Neuronal stem cell (in vitro differentiated cells): ENCODE data around the gene NMNAT3.
"Not testable (repeated sequence)": the region's sequence is repeated elsewhere in the genome, so short reads cannot be mapped to it uniquely, and the experiment has no call there.

Experiments used
- DNase-seq: peaks from one replicate; pipeline ENCODE4 v3.0.0-alpha.2; 2013; ENCODE audit warnings: low spot score
- H2AFZ ChIP-seq: one replicate; pipeline ENCODE4 v1.6.1; 2013; ENCODE audit warnings: mild to moderate bottlenecking, low read length, inconsistent platforms
- H2AK5ac ChIP-seq: 2 replicates; pipeline ENCODE4 v1.6.1; 2013; ENCODE audit warnings: low read depth, mild to moderate bottlenecking, inconsistent platforms, low read length, moderate library complexity, mixed read lengths
- H2BK120ac ChIP-seq: 2 replicates; pipeline ENCODE4 v1.6.1; 2013; ENCODE audit warnings: low read depth, mild to moderate bottlenecking, inconsistent platforms, low read length, moderate library complexity, mixed read lengths
- H2BK12ac ChIP-seq: one replicate; pipeline ENCODE4 v1.6.1; 2013; ENCODE audit warnings: low read length, inconsistent platforms
- H2BK15ac ChIP-seq: 2 replicates; pipeline ENCODE4 v1.6.1; 2013; ENCODE audit warnings: mild to moderate bottlenecking, low read length, inconsistent platforms, mixed read lengths
- H2BK5ac ChIP-seq: one replicate; pipeline ENCODE4 v1.6.1; 2013; ENCODE audit warnings: inconsistent platforms, mild to moderate bottlenecking, low read length, moderate library complexity
- H3K14ac ChIP-seq: one replicate; pipeline ENCODE4 v1.6.1; 2013; ENCODE audit warnings: low read length, inconsistent platforms
- H3K18ac ChIP-seq: 2 replicates; pipeline ENCODE4 v1.6.1; 2013; ENCODE audit warnings: low read length, inconsistent platforms
- H3K23ac ChIP-seq: 2 replicates; pipeline ENCODE4 v1.6.1; 2013; ENCODE audit warnings: low read depth, mild to moderate bottlenecking, mixed read lengths, low read length, inconsistent platforms; ENCODE audit not compliant: poor library complexity
- H3K27ac ChIP-seq: replicated peaks from 3 replicates; pipeline ENCODE4 v1.5.1; 2013; ENCODE audit warnings: low read length, inconsistent platforms
- H3K27me3 ChIP-seq, 3 experiments: 2 replicates each; pipeline ENCODE4 v1.6.1; 2013; ENCODE audit warnings: low read length in 3 of 3, mild to moderate bottlenecking in 2 of 3, inconsistent platforms in 1 of 3, low read depth in 1 of 3, mixed read lengths in 1 of 3, moderate library complexity in 1 of 3; ENCODE audit not compliant: control insufficient read depth in 3 of 3, insufficient read depth in 3 of 3
- H3K36me3 ChIP-seq, 2 donors: replicated peaks in 1 of 2; 2 replicates each; pipeline ENCODE4 v1.6.1; 2013; ENCODE audit warnings: low read length in 2 of 2; ENCODE audit not compliant: control insufficient read depth in 2 of 2, insufficient read depth in 2 of 2
- H3K4ac ChIP-seq: 2 replicates; pipeline ENCODE4 v1.6.1; 2013; ENCODE audit warnings: inconsistent platforms, mild to moderate bottlenecking, low read length, moderate library complexity
- H3K4me1 ChIP-seq, 2 donors: 1 replicate in 1 of 2; 2 replicates in 1 of 2; pipeline ENCODE4 v1.6.1; 2013; ENCODE audit warnings: low read length in 2 of 2, low read depth in 1 of 2; ENCODE audit not compliant: control insufficient read depth in 2 of 2, insufficient read depth in 1 of 2
- H3K4me2 ChIP-seq: one replicate; pipeline ENCODE4 v1.6.1; 2013; ENCODE audit warnings: mild to moderate bottlenecking, low read length, inconsistent platforms; ENCODE audit not compliant: insufficient read depth, poor library complexity, severe bottlenecking
- H3K4me3 ChIP-seq, 2 donors: 2 replicates each; pipeline ENCODE4 v1.5.1; 2013; ENCODE audit warnings: low read length in 2 of 2, mild to moderate bottlenecking in 2 of 2, inconsistent platforms in 1 of 2, moderate library complexity in 1 of 2
- H3K79me1 ChIP-seq: one replicate; pipeline ENCODE4 v1.6.1; 2013; ENCODE audit warnings: low read depth, mild to moderate bottlenecking, inconsistent platforms, low read length, moderate library complexity
- H3K9ac ChIP-seq: one replicate; pipeline ENCODE4 v1.6.1; 2013; ENCODE audit warnings: mild to moderate bottlenecking, low read depth, low read length, inconsistent platforms; ENCODE audit not compliant: poor library complexity
- H3K9me3 ChIP-seq, 2 donors: replicated peaks in 1 of 2; 2 replicates each; pipeline versions ENCODE3 to v1.6.1; 2013; ENCODE audit warnings: low read length in 2 of 2, mild to moderate bottlenecking in 2 of 2, inconsistent platforms in 1 of 2, low read depth in 1 of 2, mixed read lengths in 1 of 2, moderate library complexity in 1 of 2; ENCODE audit not compliant: control insufficient read depth in 2 of 2, insufficient read depth in 1 of 2
- H4K8ac ChIP-seq: one replicate; pipeline ENCODE4 v1.6.1; 2013; ENCODE audit warnings: low read depth, mild to moderate bottlenecking, inconsistent platforms, low read length, moderate library complexity
- H4K91ac ChIP-seq: one replicate; pipeline ENCODE4 v1.6.1; 2013; ENCODE audit warnings: low read length, low read depth, mild to moderate bottlenecking, inconsistent platforms; ENCODE audit not compliant: poor library complexity
- WGBS, 2 donors: extraction: QIAGEN DNeasy Blood & Tissue Kit; methylation state at CpG; one replicate each; pipeline ENCODE4 v1.1.7; 2013; ENCODE audit warnings: missing lambda C conversion rate in 2 of 2, mixed read lengths in 1 of 2; ENCODE audit not compliant: insufficient read length in 2 of 2, insufficient replicate concordance in 1 of 2; ENCODE audit errors: extremely low coverage in 2 of 2; 5-methylcytosine and 5-hydroxymethylcytosine counted together

Gene NMNAT3

DNA sequence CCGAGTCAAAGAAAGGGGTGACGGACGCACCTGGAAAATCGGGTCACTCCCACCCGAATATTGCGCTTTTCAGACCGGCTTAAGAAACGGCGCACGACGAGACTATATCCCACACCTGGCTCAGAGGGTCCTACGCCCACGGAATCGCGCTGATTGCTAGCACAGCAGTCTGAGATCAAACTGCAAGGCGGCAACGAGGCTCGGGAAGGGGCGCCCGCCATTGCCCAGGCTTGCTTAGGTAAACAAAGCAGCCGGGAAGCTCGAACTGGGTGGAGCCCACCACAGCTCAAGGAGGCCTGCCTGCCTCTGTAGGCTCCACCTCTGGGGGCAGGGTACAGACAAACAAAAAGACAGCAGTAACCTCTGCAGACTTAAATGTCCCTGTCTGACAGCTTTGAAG is 86.6 kb downstream of the NMNAT3 start:
- H2AFZ ChIP-seq, H3K27ac ChIP-seq, H3K18ac ChIP-seq, H4K8ac ChIP-seq, H3K4me1 ChIP-seq, H3K14ac ChIP-seq, H2BK12ac ChIP-seq, H2BK15ac ChIP-seq, H3K9ac ChIP-seq, H3K4me2 ChIP-seq, H2BK5ac ChIP-seq, H4K91ac ChIP-seq, DNase-seq, H3K79me1 ChIP-seq, H3K4ac ChIP-seq, H3K4me3 ChIP-seq, H3K9me3 ChIP-seq, H3K36me3 ChIP-seq, H3K27me3 ChIP-seq, H2BK120ac ChIP-seq, H2AK5ac ChIP-seq, H3K23ac ChIP-seq: not testable (repeated sequence)
- WGBS, 2 donors, result no CpG with 5 or more reads among the region's 22 CpGs

DNA sequence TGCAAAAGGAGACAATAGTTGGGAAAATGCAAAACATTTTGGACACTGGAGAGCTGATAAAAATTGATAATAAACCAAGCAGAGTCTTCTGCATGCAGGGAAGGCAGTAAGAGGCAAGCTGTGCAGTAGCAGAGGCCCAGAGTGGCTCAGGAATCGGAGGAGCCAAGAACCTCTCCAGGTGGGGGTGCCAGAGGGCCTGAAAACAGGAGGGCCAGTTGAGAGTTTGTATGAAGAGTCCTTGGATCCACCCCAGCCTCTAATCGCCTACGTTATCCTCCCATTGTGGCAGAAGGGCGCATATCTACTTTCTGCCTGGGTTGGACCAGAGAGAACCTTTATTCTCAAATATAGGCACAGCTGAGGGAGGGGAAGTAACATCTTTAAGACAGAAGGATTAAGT is 89.3 kb downstream of the NMNAT3 start:
- Histone ChIP-seq H3K36me3 (no peaks in the 10 kb centered on the region), H2AFZ (no peak overlapping the region), H3K27ac (no peak overlapping the region), H2AK5ac (no peak overlapping the region), H3K4me1 (peaks cover 0 to 5% of the 10 kb centered on the region in 2 donors), H2BK5ac (no peak overlapping the region), H3K14ac (no peak overlapping the region), H3K23ac (no peak overlapping the region), H3K4me2 (no peak overlapping the region), H3K4ac (no peak overlapping the region), H3K27me3 (peaks cover 0 to 1% (median 0%) of the 10 kb centered on the region in 3 experiments), H4K8ac (no peak overlapping the region), H2BK120ac (no peak overlapping the region), H3K18ac (no peak overlapping the region), H3K9ac (no peak overlapping the region), H3K79me1 (no peaks in the 10 kb centered on the region), H3K4me3 (no peak overlapping the region), H3K9me3 (no peaks in the 10 kb centered on the region), H2BK12ac (no peak overlapping the region), H4K91ac (no peak overlapping the region), H2BK15ac (no peak overlapping the region)
- DNase-seq, result peak; percentile 11
- WGBS, 2 donors, result no CpG with 5 or more reads among the region's 4 CpGs

DNA sequence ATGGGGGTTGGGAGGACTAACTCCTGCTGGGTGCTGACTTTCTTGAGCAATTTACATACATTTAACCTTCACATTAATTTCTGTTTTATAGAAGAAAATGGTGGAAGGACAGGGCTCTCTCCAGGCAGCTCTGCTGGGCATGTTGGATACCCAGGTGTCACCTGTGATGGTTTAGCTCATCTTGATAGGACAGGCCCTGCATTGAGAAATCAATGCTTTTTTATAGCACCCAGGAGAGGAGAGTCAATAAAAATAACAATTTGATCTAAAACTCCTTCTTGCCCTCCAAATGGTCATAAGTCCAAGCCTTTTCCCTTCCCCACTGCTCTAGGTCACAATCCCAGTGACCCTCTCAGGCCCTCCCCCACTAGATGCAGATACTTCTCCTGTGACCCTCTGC is 90.0 kb downstream of the NMNAT3 start:
- H3K4me1 ChIP-seq, result peaks cover 0 to 5% of the 10 kb centered on the region in 2 donors
- H2BK5ac ChIP-seq, result no peak overlapping the region
- no peak overlapping the region for H2BK15ac ChIP-seq
- no peak overlapping the region for H2AFZ ChIP-seq
- no peak overlapping the region for H2AK5ac ChIP-seq
- no peak overlapping the region for H2BK120ac ChIP-seq
- no peak overlapping the region for H4K8ac ChIP-seq
- H3K4me2 ChIP-seq, result no peak overlapping the region
- H3K27me3 ChIP-seq, result peaks cover 0 to 1% (median 0%) of the 10 kb centered on the region in 3 experiments
- no peak overlapping the region for H2BK12ac ChIP-seq
- H3K4ac ChIP-seq, result no peak overlapping the region
- DNase-seq, result no peak
- H4K91ac ChIP-seq, result no peak overlapping the region
- no peak overlapping the region for H3K14ac ChIP-seq
- H3K79me1 ChIP-seq, result no peaks in the 10 kb centered on the region
- H3K18ac ChIP-seq, result no peak overlapping the region
- no peak overlapping the region for H3K27ac ChIP-seq
- no peaks in the 10 kb centered on the region for H3K9me3 ChIP-seq
- H3K23ac ChIP-seq, result no peak overlapping the region
- H3K9ac ChIP-seq, result no peak overlapping the region
- no peak overlapping the region for H3K4me3 ChIP-seq
- H3K36me3 ChIP-seq, result no peaks in the 10 kb centered on the region

DNA sequence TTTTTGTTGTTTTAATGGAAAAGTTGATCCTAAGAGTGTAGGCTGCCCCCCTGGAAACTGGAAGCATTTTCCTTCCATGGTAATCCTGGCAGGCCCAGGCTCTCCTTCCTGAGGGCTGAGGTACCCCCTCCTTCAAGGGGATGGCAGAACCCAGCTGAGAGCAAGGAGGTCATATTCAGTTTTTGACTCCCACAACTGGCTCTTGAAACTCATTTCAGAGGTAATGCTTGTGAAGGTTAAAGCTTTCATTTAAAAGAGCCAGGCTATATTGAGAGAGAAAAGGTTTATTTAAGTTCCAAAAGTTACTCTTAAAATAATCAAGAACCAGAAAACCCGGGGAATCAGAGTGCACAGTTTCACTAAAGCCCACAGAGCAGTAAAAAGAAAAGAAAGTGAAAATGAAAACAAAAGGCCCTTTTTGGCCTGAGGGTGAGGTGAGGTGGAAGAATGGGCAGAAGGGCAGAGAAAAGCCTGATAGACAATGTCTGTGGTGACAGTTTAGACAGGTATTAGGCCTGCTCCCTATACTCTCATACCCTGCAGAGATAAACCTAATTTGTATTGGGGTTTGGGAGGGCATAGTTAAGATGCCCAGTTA is 91.3 kb downstream of the NMNAT3 start:
- Histone ChIP-seq H2BK15ac (no peak overlapping the region), H3K27me3 (peaks cover 0 to 1% (median 0%) of the 10 kb centered on the region in 3 experiments), H3K9me3 (no peaks in the 10 kb centered on the region), H3K18ac (no peak overlapping the region), H2AFZ (no peak overlapping the region), H3K9ac (no peak overlapping the region), H3K27ac (no peak overlapping the region), H4K8ac (no peak overlapping the region), H3K14ac (no peak overlapping the region), H2BK120ac (no peak overlapping the region), H3K23ac (no peak overlapping the region), H4K91ac (no peak overlapping the region), H2AK5ac (no peak overlapping the region), H3K4me1 (peaks cover 0 to 5% of the 10 kb centered on the region in 2 donors), H3K36me3 (no peaks in the 10 kb centered on the region), H3K79me1 (no peaks in the 10 kb centered on the region), H3K4me3 (no peak overlapping the region), H2BK12ac (no peak overlapping the region), H2BK5ac (no peak overlapping the region), H3K4me2 (no peak overlapping the region), H3K4ac (no peak overlapping the region)
- DNase-seq, result no peak
- no CpG with 5 or more reads among the region's 1 CpG for WGBS, 2 donors
